Activated CD8-positive, alpha-beta memory T cell treated with anti-CD3 and anti-CD28 coated beads, Interleukin-2, amount 10 ng/mL, durations not matched to agents 7 days and 5 days (primary cell): ENCODE results near the gene ADAMTS17. TPM values are rescaled to one million over a fixed set of nuclear protein-coding genes. Genes with fewer than 3 reads are reported as not detected.

Experiments
- ATAC-seq: fragments of 150-1000 bp; cut with Tn5 transposase; one replicate; pipeline ENCODE4 v1.10.0; 2021; ENCODE audit warnings: moderate library complexity
- CTCF ChIA-PET: fragments of 350-600 bp; sonication (Branson Sonifier 250); formaldehyde crosslinking; loops from one replicate; lab custom pipeline; 2021; ENCODE audit warnings: antibody characterized with exemption; lab: Charles Lee
- DNase-seq: peaks from one replicate; pipeline ENCODE4 v3.0.0-alpha.2; 2020
- H3K27ac Mint-ChIP-seq: one replicate; pipeline ENCODE4 v1.8.0; 2021; ENCODE audit warnings: mild to moderate bottlenecking, mixed read lengths
- H3K27me3 Mint-ChIP-seq: one replicate; pipeline ENCODE4 v1.8.0; 2021; ENCODE audit warnings: mixed read lengths
- H3K36me3 Mint-ChIP-seq: one replicate; pipeline ENCODE4 v1.8.0; 2021; ENCODE audit warnings: mild to moderate bottlenecking, mixed read lengths
- H3K4me1 Mint-ChIP-seq: one replicate; pipeline ENCODE4 v1.8.0; 2021; ENCODE audit warnings: mixed read lengths
- H3K4me3 Mint-ChIP-seq: one replicate; pipeline ENCODE4 v1.8.0; 2021; ENCODE audit warnings: mild to moderate bottlenecking, moderate library complexity, mixed read lengths
- H3K9me3 Mint-ChIP-seq: one replicate; pipeline ENCODE4 v1.8.0; 2022; ENCODE audit warnings: low read depth, mixed read lengths
- total RNA-seq, 2 experiments: library from RNA; stranded (reverse); gene quantifications; one replicate each; pipeline ENCODE4 v1.2.3, GENCODE V29; 2021

ADAMTS17 gene
- total RNA-seq, 2 experiments from 2014 or later, result 1.6 to 1.9 TPM

- Mint-ChIP-seq H3K27me3 (peaks cover 3% of the 10 kb centered on the region), H3K4me3 (no peak overlapping the region), H3K36me3 (peaks cover 1% of the 10 kb centered on the region), H3K27ac (no peak overlapping the region), H3K4me1 (peaks cover 27% of the 10 kb centered on the region), H3K9me3 (no peaks in the 10 kb centered on the region)
- CTCF ChIA-PET, result no interaction called here
- ATAC-seq, result no peak
- no peak for DNase-seq
These were observed 137.0 kb downstream of the ADAMTS17 start for GRCh38 chr15:100204771-100205170.

GRCh38 chr15:100204211-100204610 is 137.6 kb downstream of the ADAMTS17 start:
- H3K4me1 Mint-ChIP-seq, result peaks cover 27% of the 10 kb centered on the region
- H3K36me3 Mint-ChIP-seq, result peaks cover 1% of the 10 kb centered on the region
- no peak overlapping the region for H3K27ac Mint-ChIP-seq
- CTCF ChIA-PET, result interaction anchor here (1.2 kb wide), 1 partner anchor 134 kb away, joined by 4 read pairs; no protein-coding TSS in a partner anchor
- no peak for DNase-seq
- H3K9me3 Mint-ChIP-seq, result no peaks in the 10 kb centered on the region
- H3K27me3 Mint-ChIP-seq, result peaks cover 3% of the 10 kb centered on the region
- no peak overlapping the region for H3K4me3 Mint-ChIP-seq
- ATAC-seq, result no peak

GRCh38 chr15:100202309-100202960 is 139.3 kb downstream of the ADAMTS17 start:
- CTCF ChIA-PET, result interaction anchor here (1.0 to 1.1 kb wide), 3 partner anchors 136 to 140 kb away, joined by 3 to 4 read pairs (median 3); no protein-coding TSS in a partner anchor
- ATAC-seq (no peak), DNase-seq (no peak)
- Mint-ChIP-seq H3K36me3 (peaks cover 1% of the 10 kb centered on the region), H3K4me3 (no peak overlapping the region), H3K4me1 (peaks cover 27% of the 10 kb centered on the region), H3K27me3 (peaks cover 3% of the 10 kb centered on the region), H3K27ac (no peak overlapping the region), H3K9me3 (no peaks in the 10 kb centered on the region)

GRCh38 chr15:100201376-100202280 is 140.1 kb downstream of the ADAMTS17 start:
- ATAC-seq (peak; percentile 88), DNase-seq (peak; percentile 76)
- CTCF ChIA-PET, result interaction anchor here (1.0 to 1.1 kb wide), 3 partner anchors 137 to 141 kb away, joined by 3 to 4 read pairs (median 3); no protein-coding TSS in a partner anchor
- H3K36me3 Mint-ChIP-seq, result peaks cover 1% of the 10 kb centered on the region
- H3K27ac Mint-ChIP-seq, result peak overlapping the region; percentile 72
- H3K4me1 Mint-ChIP-seq, result peaks cover 27% of the 10 kb centered on the region
- H3K27me3 Mint-ChIP-seq, result peaks cover 3% of the 10 kb centered on the region
- H3K9me3 Mint-ChIP-seq, result no peaks in the 10 kb centered on the region
- no peak overlapping the region for H3K4me3 Mint-ChIP-seq

DNA sequence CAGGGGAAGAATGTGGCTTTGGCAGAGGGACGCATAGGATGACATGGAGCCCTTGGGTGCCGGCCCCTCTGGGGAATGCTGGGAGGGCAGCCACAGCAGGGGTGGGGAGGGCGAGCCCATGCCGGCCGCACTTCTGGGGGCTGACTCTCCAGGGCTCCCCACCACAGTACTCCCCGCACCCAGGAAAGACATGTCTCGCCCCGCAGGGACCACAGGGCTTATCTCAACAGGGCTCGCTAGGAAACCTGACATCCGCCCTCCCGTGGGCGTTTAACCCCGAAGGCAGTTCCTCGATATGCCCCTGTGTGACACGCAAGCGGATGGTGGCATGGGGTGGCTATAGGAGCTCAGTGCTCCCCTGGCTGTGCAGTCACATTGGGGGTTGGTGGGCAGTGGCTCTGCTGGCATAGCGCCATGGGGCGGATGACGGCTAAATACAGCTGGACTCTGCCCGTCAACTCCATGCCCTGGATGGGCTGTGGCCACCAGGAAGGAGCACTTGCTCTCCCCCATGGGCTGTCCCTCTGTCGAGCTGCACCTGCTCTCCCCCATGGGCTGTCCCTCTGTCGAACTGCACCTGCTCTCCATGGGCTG is 141.4 kb downstream of the ADAMTS17 start:
- CTCF ChIA-PET, result no interaction called here
- no peak for ATAC-seq
- no peak overlapping the region for H3K27ac Mint-ChIP-seq

DNA sequence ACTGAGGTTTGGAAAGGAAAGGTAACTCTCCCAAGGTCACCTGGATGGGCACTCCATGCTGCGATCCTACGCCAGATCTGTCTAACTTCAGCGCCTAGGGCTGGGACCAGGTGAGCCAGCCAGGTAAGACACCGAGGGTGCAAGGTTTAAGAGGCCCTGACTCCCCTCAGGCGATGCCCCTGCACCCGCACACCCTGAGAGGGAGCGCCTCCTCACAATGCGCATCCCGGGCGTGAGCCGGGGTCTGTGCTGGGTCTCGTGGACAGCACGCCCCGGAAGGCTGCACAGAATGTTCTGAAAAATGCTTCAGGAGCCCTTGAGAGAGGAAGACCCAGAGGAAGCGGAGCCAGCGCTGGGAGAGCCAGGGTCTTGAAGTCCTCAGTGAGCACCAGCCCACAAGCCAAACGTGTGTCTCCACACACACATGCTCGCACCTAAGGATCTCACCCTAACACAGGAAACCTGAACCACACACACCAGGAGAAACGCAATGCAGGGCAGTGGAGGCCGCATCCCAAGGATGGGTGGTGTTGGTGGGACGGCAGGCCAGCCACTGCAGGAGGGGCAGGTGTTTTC is 142.0 kb downstream of the ADAMTS17 start:
- H3K36me3 Mint-ChIP-seq, result peaks cover 1% of the 10 kb centered on the region
- no peak overlapping the region for H3K4me3 Mint-ChIP-seq
- ATAC-seq, result no peak
- CTCF ChIA-PET, result no interaction called here
- peaks cover 3% of the 10 kb centered on the region for H3K27me3 Mint-ChIP-seq
- DNase-seq, result no peak
- peaks cover 27% of the 10 kb centered on the region for H3K4me1 Mint-ChIP-seq
- no peak overlapping the region for H3K27ac Mint-ChIP-seq
- H3K9me3 Mint-ChIP-seq, result no peaks in the 10 kb centered on the region

More for the DNA sequence above, 141.4 kb downstream of the ADAMTS17 start:
- Mint-ChIP-seq H3K4me3 (no peak overlapping the region), H3K4me1 (peaks cover 27% of the 10 kb centered on the region), H3K36me3 (peaks cover 1% of the 10 kb centered on the region), H3K27me3 (peaks cover 3% of the 10 kb centered on the region), H3K9me3 (no peaks in the 10 kb centered on the region)
- DNase-seq, result no peak

DNA sequence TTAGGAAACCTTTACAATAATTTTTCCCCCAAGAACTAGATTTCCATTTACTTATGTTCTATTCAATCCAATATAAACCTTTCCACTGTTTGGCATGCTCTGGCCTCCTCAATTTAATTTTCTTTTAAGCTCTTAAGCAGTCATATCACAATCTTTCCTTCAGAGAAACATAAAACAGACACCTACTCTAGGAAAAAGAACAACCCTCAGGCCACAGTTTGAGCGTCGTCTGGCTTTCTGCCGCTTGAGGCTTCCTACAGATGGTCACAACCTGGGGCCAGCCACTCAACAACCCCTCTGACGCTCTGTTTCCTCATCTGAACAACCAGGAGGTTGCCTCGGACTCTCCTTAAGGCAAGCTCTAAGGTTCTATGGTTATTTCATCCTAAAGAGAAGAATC is 143.3 kb downstream of the ADAMTS17 start:
- Mint-ChIP-seq H3K27ac (no peak overlapping the region), H3K4me1 (peaks cover 25% of the 10 kb centered on the region), H3K27me3 (no peaks in the 10 kb centered on the region), H3K9me3 (no peaks in the 10 kb centered on the region), H3K4me3 (no peak overlapping the region), H3K36me3 (no peaks in the 10 kb centered on the region)
- ATAC-seq (no peak), DNase-seq (no peak)
- CTCF ChIA-PET, result no interaction called here

DNA sequence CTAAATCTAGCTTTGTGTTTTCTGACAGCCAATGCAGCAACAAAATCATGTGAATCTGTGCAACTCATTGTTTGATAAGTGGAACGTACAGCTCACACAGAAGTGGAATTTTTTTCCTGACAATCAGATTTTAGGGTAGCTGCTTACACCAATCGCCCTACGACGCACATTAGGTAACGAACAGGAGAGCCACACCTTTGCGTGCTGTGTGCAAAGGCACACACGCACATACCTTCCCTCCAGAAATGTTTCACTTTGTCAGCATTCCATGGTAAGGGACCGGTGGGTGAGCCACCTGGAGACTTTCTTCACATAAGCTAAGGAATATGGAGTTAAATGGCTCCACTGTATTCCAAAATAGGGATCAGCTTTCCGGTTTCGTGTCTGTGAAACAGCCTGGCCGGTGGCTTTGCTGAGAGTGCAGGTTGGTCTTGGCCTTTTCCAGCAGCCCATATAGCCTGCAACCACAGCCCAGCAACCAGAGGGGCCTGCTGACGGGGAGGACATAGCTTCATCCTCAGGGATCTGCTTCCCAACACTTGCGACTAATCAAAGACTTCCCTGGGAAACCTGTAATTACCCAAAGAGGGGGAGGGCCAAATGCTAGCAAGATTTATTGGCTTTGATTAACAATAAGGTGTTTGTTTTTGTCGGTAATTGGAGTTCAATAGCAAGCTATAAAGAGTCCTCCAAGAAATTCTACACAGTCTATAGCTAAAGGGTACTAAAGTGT is 145.3 kb downstream of the ADAMTS17 start:
- ATAC-seq, result no peak
- Mint-ChIP-seq H3K27me3 (no peaks in the 10 kb centered on the region), H3K4me1 (peaks cover 10% of the 10 kb centered on the region), H3K9me3 (no peaks in the 10 kb centered on the region), H3K27ac (no peak overlapping the region), H3K4me3 (no peak overlapping the region), H3K36me3 (no peaks in the 10 kb centered on the region)
- no peak for DNase-seq
- CTCF ChIA-PET, result no interaction called here

- Mint-ChIP-seq H3K36me3 (no peaks in the 10 kb centered on the region), H3K9me3 (no peaks in the 10 kb centered on the region), H3K4me1 (peaks cover 1% of the 10 kb centered on the region), H3K4me3 (no peak overlapping the region), H3K27ac (no peak overlapping the region), H3K27me3 (no peaks in the 10 kb centered on the region)
- CTCF ChIA-PET, result no interaction called here
- DNase-seq (no peak), ATAC-seq (no peak)
These were observed 146.8 kb downstream of the ADAMTS17 start for GRCh38 chr15:100194996-100195395.

GRCh38 chr15:100193277-100193860 is 148.4 kb downstream of the ADAMTS17 start:
- Mint-ChIP-seq H3K27ac (no peak overlapping the region), H3K4me3 (no peak overlapping the region), H3K27me3 (no peaks in the 10 kb centered on the region), H3K9me3 (no peaks in the 10 kb centered on the region), H3K4me1 (no peaks in the 10 kb centered on the region), H3K36me3 (no peaks in the 10 kb centered on the region)
- CTCF ChIA-PET, result no interaction called here
- ATAC-seq, result no peak
- DNase-seq, result peak; percentile 33

- no peak overlapping the region for H3K27ac Mint-ChIP-seq
- DNase-seq (no peak), ATAC-seq (no peak)
- no peaks in the 10 kb centered on the region for H3K36me3 Mint-ChIP-seq
- peaks cover 2% of the 10 kb centered on the region for H3K27me3 Mint-ChIP-seq
- no peak overlapping the region for H3K4me3 Mint-ChIP-seq
- H3K4me1 Mint-ChIP-seq, result no peaks in the 10 kb centered on the region
- CTCF ChIA-PET, result no interaction called here
- no peaks in the 10 kb centered on the region for H3K9me3 Mint-ChIP-seq
These were observed 149.4 kb downstream of the ADAMTS17 start for GRCh38 chr15:100192097-100193080.
